GM15510 (cell line): ENCODE measurements around the gene CAMK1.
A peak's percentile ranks its signal among the peaks of the same experiment; 100 is the strongest.

Experiments used
- POLR2A ChIP-seq: IDR thresholded peaks from 3 replicates; pipeline ENCODE4 v1.6.1; 2011; ENCODE audit warnings: borderline replicate concordance; ENCODE audit not compliant: insufficient read length; ENCODE audit errors: extremely low read depth

CAMK1 gene

DNA sequence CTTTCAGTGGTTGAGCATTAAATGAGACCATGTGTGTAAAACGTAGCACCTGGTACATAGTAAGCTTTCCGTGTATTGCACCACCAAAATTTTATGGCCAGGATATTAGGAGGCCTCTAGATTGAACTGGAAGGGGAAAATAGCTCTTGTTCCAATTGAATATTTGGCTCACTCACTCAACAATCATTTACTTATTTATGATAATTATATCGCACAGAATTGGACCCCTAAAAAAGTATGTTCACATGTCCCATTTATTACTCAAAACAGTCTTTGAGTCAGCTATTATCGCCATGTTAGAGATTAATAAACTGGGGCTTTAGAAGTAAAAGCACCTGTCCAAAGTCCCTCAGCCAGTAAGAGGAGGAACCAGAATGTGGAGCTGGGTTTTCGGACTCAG lies 35.2 kb upstream of the CAMK1 start:
- TF ChIP-seq POLR2A, result no peak

DNA sequence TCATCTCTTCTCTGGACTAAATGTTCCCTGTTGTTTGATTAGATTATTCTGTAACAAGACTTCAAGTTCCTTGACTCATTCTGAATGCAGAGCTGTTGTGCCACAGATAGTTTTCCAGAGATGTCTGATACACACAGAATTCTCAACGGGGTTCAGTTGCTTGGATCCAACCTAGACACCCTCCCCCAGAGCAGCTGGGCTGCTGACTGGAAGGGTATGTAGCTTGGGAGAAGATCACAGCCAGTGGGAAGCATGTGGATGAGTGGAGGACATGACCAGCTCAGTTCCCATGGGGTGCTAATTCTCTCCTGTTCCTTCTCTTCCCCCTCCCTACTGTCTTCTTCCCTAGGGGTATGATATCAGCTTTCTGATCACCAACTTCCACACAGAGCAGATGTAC lies 33.7 kb upstream of the CAMK1 start:
- TF ChIP-seq POLR2A, result no peak

DNA sequence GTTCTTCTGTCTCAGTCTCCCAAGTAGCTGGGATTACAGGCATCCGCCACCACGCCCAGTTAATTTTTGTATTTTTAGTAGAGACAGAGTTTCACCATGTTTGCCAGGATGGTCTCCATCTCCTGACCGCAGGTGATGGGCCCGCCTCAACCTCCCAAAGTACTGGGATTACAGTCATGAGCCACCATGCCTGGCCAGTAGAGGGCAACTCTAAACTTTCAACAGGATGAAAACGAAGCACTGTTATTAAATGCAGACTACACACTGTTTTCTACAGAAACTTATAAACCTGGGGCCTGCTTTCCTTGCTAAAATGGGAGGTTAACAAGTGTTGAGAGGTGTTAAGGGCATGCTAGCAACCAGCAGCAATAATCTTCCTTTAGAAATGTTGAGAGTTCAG lies 30.8 kb upstream of the CAMK1 start:
- no peak for TF ChIP-seq POLR2A

DNA sequence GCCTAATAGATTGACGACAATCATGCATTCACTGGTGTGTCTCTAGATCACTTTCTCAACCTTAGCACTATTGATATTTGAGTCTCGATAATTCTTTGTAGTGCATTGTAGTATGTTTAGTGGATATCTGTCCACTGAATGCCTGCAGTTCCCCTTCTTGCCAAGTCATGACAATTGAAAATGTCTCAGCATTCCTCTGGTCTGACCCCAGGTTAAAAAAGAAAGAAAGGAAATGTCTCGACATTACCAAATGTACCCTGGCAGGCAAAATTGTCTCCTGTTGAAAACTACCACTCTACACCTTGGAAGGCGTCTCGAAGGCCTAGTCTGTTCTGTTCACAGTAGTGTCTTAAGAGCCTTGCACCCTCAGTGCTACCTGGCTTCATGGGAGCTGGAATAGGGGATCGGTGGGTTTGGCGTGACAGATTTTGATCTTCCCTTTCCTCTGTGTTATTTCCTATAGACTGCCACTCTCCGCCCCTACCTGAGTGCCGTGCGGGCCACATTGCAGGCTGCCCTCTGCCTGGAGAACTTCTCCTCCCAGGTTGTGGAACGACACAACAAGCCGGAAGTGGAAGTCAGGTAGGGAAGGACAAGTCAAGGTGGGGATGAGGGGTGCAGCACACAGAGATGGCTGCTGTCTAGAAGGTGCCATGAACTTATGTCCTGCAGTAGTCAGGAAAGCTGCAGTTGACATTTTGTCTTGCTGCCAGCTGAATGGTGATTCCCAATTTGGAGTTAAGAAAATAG lies 27.6 kb upstream of the CAMK1 start:
- TF ChIP-seq POLR2A, result no peak

DNA sequence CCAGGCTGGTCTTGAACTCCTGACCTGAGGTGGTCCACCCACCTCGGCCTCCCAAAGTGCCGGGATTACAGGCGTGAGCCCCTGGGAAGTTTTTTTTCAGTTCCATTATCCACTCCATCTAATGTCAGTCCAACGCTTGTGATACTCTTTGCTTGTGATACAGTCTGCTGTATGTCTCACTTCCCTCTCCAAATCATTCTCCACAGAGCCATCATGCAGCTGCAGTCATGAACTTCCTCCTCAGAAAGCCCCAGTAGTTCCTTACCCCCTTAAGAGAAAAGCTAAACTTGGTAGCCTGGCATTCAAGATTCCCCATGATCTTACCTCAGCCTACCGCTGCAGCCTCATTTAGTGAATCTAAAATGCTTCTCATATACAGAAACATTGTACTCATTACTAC lies 25.5 kb upstream of the CAMK1 start:
- TF ChIP-seq POLR2A, result no peak

DNA sequence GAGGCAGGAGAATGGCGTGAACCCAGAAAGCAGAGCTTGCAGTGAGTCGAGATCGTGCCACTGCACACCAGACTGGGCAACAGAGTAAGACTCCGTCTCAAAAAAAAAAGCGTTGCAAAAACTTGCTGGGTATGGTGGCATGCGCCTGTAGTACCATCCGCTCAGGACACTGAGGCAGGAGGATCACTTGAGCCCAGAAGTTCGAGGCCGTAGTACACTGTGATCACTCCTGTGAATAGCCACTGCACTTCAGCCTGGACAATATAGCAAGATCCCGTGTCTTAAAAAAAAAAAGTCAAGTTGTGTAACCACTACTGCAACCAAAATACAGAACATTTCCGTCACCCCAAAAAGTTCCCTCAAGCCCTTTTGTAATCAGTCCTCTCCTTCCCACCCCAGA lies 24.7 kb upstream of the CAMK1 start:
- TF ChIP-seq POLR2A, result no peak

DNA sequence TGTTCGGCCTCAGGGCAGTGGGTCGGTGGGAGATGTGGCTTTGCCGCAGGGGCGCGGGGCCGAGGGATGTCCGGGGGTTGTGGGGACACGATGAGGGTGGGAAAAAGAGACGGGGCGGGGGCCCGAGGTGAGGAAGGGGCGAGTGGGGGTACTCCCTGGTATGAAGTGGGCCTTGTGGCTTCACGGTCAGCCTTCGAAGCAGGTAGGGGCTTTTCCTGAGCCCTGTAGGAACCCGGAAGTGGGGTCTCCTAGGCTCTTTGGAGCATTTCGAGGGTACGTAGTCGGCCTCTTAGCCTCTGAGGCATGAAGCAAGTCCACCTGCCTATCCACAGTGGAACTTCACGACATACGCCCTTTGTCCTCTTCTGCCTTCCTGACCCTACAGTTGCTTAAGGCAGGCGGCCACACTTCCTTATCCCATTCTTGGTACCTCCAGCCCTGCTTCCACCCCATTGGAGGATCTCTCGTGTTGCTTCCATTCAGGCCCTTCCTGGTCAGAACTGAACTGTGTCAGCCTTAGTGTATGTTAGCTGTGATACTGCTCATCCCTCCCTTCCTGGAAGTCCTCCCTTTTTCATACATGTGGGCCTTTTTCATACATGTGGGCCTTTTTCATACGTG lies 23.5 kb upstream of the CAMK1 start:
- no peak for TF ChIP-seq POLR2A

DNA sequence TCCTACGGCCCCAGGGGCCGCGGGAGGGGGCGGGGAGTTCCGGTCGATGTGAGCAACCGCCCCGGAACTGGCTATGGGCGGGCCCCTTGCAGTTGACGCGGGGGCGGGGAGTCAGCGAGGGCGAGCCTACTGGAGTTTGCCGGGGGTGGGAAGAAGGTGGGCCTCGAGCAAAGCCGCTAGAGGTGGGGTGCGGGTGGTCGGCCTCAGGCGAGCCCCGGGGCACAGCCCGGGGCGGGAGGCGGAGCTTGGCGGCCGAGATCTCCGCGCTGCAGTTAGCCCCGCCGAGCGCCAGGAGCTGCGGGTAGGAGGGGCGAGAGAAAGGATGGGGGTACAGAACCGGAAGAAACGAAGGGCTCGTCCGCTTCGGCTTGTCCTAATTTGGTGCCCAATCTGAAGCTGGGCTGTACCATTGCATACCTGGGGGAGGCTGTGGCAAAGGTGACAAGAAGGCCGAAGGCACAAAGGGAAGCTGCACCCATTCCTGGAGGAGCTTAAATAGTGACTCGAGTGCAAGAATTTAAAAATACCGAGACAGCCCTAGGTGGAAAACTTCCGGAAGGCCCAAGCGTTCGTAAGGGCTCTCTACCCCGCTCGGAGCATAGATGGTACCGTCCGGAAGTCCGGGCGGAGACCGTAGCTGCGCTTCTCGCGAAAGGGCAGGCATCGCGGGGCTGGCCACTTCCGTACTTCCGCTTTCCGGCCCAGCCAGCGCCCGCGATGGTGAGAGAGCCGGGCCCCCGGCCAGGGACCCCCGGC lies 22.8 kb upstream of the CAMK1 start, which contains the start of the genes ARPC4 and TADA3:
Gene ARPC4 (plus strand): TSS at position 678 of the 756 bp plus-strand sequence. CDS start 40 bp downstream, at position 718.
Gene TADA3 (minus strand): TSS at position 69 of the 756 bp plus-strand sequence. CDS start 1,007 bp downstream, outside the sequence.
- peak; percentile 90 for TF ChIP-seq POLR2A

DNA sequence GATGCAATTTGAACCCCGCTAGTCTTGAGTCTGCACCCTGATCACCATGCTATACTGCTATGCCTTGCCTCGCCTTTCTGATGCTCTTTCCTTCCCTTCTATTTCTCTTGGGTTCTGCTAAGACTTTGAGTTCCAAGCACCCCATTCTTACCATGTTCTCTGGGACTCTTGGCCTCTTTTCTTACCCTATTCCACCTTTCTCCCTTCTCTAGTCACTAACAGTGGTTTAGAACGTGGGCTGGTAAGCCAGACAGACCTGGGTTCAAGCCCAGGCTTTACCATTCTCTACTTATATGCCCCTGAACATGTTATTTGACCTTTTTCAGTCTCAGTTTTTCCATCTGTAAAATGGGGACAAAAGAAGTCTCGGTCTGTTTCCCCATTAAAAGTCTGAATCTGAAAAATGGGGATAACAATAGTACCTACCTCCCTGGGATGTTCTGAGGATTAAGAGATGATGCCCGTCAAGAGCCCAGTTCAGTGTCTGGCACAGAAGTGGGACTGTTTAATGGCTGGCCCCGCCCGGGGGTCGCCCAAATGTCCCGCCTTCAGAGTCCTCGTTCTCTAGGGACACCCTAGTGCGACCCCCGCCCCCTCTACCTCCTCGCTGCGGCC lies 22.1 kb upstream of the CAMK1 start:
- TF ChIP-seq POLR2A, result peak; percentile 82

DNA sequence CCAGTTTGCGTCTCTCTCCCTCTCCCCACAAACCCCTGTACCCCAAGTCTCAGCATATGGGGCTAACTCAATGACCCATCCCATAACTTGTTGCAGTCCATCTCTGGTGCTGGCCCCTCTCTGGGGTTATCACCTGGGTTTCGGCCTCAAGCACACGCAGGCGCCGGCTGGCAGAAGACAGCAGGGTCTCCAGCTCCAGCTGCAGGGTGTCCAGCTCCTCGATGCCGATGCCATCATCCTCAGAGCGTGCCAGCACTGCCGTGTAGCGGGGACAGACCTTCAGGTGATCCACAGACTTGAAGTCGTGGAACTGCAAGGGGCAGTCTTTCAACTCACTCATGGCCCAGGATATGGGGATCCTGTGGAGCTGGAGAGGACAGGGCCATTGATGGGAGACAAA lies 21.4 kb upstream of the CAMK1 start:
- TF ChIP-seq POLR2A, result no peak

DNA sequence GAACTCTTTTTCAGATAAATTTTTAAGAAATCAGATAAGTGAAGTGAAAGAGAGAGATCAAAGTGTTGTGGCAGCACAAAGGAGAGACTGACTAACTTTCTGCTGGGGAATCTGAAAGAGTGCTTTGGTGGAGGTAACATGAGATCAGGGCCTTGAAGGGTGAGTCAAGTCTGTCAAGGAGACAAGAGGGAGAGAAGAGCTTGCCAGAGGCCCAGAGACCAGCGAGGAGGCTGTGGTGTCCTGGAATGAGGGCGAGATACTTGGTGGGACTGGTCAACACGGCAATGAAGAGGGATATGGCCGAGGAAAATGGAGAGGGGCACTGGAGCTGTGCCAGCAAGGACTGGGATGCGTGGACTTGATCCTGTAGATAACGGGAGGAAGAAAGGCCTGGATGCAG lies 18.0 kb upstream of the CAMK1 start:
- TF ChIP-seq POLR2A, result no peak

DNA sequence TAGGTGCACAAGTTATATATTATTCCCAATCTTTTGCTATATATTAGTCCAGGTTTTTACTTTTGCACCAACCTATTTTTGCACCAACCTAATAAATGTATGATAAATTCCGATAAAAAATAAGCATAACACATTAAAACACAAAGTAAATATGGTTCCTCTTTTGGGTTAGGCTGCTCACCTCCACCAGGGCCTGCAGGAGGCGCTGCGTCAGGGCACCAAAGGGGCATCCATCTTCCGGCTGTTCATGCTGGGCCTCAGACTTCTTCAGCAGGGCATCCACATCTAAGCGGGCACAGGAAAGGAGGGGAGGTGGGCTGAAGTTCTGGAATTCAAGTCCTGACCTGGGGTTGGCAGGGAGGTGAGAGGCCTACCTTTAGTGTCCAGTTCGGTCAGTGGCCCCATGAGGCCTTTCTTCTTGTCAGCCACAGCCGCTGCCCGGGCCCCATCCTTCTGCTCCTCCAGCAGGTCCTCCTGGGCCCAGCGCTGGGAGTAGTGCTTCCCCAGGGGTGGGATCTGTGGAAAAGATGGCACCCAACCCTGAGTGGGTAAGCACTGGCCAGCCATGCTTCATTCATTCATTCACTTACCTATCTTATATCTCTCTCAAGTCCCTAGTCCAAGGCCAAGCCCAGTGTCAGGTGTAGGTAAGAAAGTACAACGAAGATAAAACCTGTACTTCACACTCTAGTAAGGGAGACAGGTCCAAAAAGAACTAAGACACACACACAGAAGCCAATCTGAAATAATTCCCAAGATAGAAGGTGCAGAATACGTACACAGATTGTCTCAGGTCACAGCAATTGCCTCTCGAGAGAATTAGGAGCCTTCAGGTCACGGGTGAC lies 17.3 kb upstream of the CAMK1 start:
- TF ChIP-seq POLR2A, result no peak

DNA sequence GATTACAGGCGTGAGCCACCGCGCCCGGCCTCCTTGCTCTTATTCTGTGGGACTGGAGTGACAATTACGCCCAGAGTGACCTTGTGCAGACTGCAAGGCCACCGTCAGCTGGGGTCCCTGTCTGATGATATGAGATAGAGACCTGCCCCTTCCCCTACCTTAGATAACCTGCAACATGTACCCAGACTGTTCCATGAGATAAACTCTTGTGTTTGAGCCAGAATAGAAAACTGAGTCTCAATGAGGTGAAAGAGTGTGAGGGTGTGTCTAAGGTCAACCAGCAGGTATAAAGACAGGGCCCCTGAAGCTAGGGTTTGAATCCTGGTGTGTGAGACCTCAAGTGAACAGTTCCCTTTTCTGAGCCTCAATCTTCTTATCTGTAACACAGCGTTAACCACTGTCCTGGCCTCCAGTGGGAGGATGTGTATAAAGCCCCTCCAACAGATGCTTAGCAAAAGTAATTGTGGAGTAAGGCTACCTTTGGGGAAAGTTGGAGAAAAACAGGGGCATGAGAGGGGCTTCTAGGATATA lies 16.5 kb upstream of the CAMK1 start:
- no peak for TF ChIP-seq POLR2A

DNA sequence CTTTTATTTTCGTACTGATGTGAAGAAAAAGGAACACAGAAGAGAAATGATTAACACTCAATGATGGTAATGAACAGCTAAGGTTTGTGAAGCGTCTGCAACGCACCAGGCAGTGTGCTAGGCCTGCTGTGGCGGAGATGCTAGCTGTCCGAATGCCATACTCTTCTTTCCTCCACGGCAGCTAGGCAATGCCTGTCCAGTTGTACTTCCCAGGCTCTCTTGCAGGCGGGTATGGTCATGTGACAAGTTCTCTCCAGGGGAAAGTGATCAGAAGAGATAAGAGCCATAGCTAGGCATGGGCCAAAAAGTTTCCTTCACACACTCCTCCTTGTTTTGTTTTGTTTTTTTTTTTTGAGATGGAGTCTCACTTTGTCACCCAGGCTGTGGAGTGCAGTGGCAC lies 15.9 kb upstream of the CAMK1 start:
- TF ChIP-seq POLR2A, result no peak
